ENCODE measurements around the gene CHRM2. TPM values are rescaled to one million over a fixed set of nuclear protein-coding genes. Genes with fewer than 3 reads are reported as not detected.

CHRM2 gene
- total and polyA plus RNA-seq, 9 of the 15 experiments (the other 6 are each of a cell fraction or from before 2014, with no cell fraction given), result not detected

GRCh38 chr7:136914016-136914415 is 45.6 kb downstream of the CHRM2 start:
- 4% methylated on average over 3 of the region's 3 CpGs for WGBS (ENCODE audit: insufficient coverage, low coverage, missing lambda C conversion rate)
- ATAC-seq (no peak), FAIRE-seq (no peak), DNase-seq (ENCODE audit: extremely low read depth in 1 of 4, low spot score in 3 of 4) (no peak)
- H4K20me1 ChIP-seq (replicated peaks; ENCODE audit: control insufficient read depth, insufficient read depth, low read length), result no peaks in the 10 kb centered on the region
- in situ Hi-C loops (cut with MboI) (no loop called here), intact Hi-C loops (cut with micrococcal nuclease) (no loop called here)
- H3K79me2 ChIP-seq (ENCODE audit: control insufficient read depth, insufficient read depth, low read length), result no peaks in the 10 kb centered on the region
- no peak overlapping the region for H3K9ac ChIP-seq (ENCODE audit: insufficient read depth in 1 of 2, low read depth in 2 of 2, low read length in 2 of 2)
- H3K4me3 ChIP-seq, result no peak overlapping the region
- no peaks in the 10 kb centered on the region for H3K9me3 ChIP-seq (replicated peaks; ENCODE audit: control insufficient read depth, insufficient read depth, low read depth, low read length)
- H3K27ac ChIP-seq (ENCODE audit: extremely low read depth, low read depth, low read length), result no peak overlapping the region
- no TSS peak for BruUV-seq (replicated peaks)
- no peaks in the 10 kb centered on the region for H3K9me1 ChIP-seq (ENCODE audit: control insufficient read depth, insufficient read depth, low read length)
- TF ChIP-seq IRF9 (tag; IDR thresholded peaks at IDR 0.05), result 0 out of 2 replicates have a peak, but pooled peaks have one; percentile 42
- peak; percentile 95 for TF ChIP-seq CEBPB (tag; IDR thresholded peaks at IDR 0.05)
- 0 out of 2 replicates have a peak, but pooled peaks have one; percentile 34 for TF ChIP-seq CEBPG (CRISPR knock-in tag; IDR thresholded peaks at IDR 0.05)
- TF ChIP-seq CEBPG (tag; conservative IDR thresholded peaks at IDR 0.05 in 1 of 2, IDR thresholded peaks at IDR 0.05 in 1 of 2), result peak; percentile 77 to 99
- no peak for TF ChIP-seq MTA2 (IDR thresholded peaks at IDR 0.05; ENCODE audit: low read depth)
- peak; percentile 24; the same call in 1 of the 2 replicates for TF ChIP-seq ATF3 (IDR thresholded peaks at IDR 0.05)
- TF ChIP-seq ATF3 (CRISPR knock-in tag; conservative IDR thresholded peaks at IDR 0.05), result no peak
- H3K36me3 ChIP-seq (ENCODE audit: control insufficient read depth, insufficient read depth, low read length), result no peaks in the 10 kb centered on the region
- POLR2A ChIA-PET, result no interaction called here
- CTCF ChIA-PET (ENCODE audit: low intra/inter-chr PET ratio), result no interaction called here
- H3K4me2 ChIP-seq (ENCODE audit: insufficient read depth, low read length), result no peak overlapping the region
- H3K27me3 ChIP-seq (ENCODE audit: control insufficient read depth in 2 of 2, insufficient read depth in 2 of 2, low read length in 2 of 2), result no peaks in the 10 kb centered on the region
- H2AFZ ChIP-seq (ENCODE audit: low read depth, low read length), result no peak overlapping the region
- H3K4me1 ChIP-seq (replicated peaks in 1 of 2; ENCODE audit: control insufficient read depth in 2 of 2, insufficient read depth in 2 of 2, low read length in 2 of 2), result no peaks in the 10 kb centered on the region

All from K562 (cell line).